A673 (cell line): ENCODE results near the gene RBFOX1. TPM values are rescaled to one million over a fixed set of nuclear protein-coding genes. Genes with fewer than 3 reads are reported as not detected.

Experiments used
- BruUV-seq: library from RNA; stranded (reverse); fragments of 400-500 nt; replicated peaks from 2 replicates; lab custom pipeline; 2021; lab: Mats Ljungman, UMichigan
- CTCF ChIA-PET: fragments of 300-600 bp; sonication (Branson Sonifier 250); formaldehyde crosslinking; loops from one replicate; lab custom pipeline; 2022; ENCODE audit warnings: antibody characterized with exemption; lab: Charles Lee
- POLR2A ChIA-PET: fragments of 300-600 bp; sonication (Branson Sonifier 250); formaldehyde crosslinking; loops from one replicate; lab custom pipeline; 2022; ENCODE audit warnings: antibody characterized with exemption; ENCODE audit not compliant: low non-redundant PET; lab: Charles Lee
- DNase-seq: peaks from one replicate; pipeline ENCODE4 v3.0.0-alpha.2; 2015; ENCODE audit warnings: low spot score
- H3K27ac ChIP-seq: fragments of 200-600 bp; sonication (generic); 2 replicates; pipeline ENCODE4 v1.5.1; 2016; ENCODE audit warnings: mixed run types, low read depth, mild to moderate bottlenecking, mixed read lengths, antibody characterized with exemption, low read length; ENCODE audit not compliant: poor library complexity, severe bottlenecking
- H3K27me3 ChIP-seq: fragments of 200-600 bp; sonication (generic); replicated peaks from 2 replicates; pipeline ENCODE4 v1.6.1; 2017; ENCODE audit warnings: mixed run types, low read depth, mild to moderate bottlenecking, mixed read lengths, antibody characterized with exemption, low read length; ENCODE audit not compliant: insufficient read depth, poor library complexity
- H3K36me3 ChIP-seq: fragments of 200-600 bp; sonication (generic); 2 replicates; pipeline ENCODE4 v1.6.1; 2016; ENCODE audit warnings: mixed run types, mild to moderate bottlenecking, mixed read lengths, antibody characterized with exemption, low read length; ENCODE audit not compliant: insufficient read depth, poor library complexity, severe bottlenecking
- H3K4me1 ChIP-seq: fragments of 200-600 bp; sonication (generic); 2 replicates; pipeline ENCODE4 v1.6.1; 2017; ENCODE audit warnings: mixed run types, mild to moderate bottlenecking, mixed read lengths, antibody characterized with exemption, low read length; ENCODE audit not compliant: insufficient read depth, poor library complexity, severe bottlenecking
- H3K4me3 ChIP-seq: fragments of 200-600 bp; sonication (generic); 2 replicates; pipeline ENCODE4 v1.5.1; 2016; ENCODE audit warnings: low read depth, mixed run types, mild to moderate bottlenecking, mixed read lengths, low read length; ENCODE audit not compliant: poor library complexity, severe bottlenecking
- H3K9me3 ChIP-seq: fragments of 200-600 bp; sonication (generic); 2 replicates; pipeline ENCODE4 v1.6.1; 2016; ENCODE audit warnings: mixed run types, low read depth, mild to moderate bottlenecking, mixed read lengths, antibody characterized with exemption, low read length; ENCODE audit not compliant: poor library complexity, severe bottlenecking
- CTCF ChIP-seq: fragments of 300-800, 200-600 bp; sonication (generic); conservative IDR thresholded peaks from 2 replicates; pipeline ENCODE4 v1.5.1; 2017; ENCODE audit warnings: low read depth, mild to moderate bottlenecking, antibody characterized with exemption, low read length, moderate library complexity, mixed read lengths
- EZH2 ChIP-seq: fragments of 200-600 bp; sonication (generic); IDR thresholded peaks from 2 replicates; pipeline ENCODE4 v1.6.1; 2017; ENCODE audit warnings: borderline replicate concordance, low read depth, mild to moderate bottlenecking, mixed read lengths, antibody characterized with exemption, low read length; ENCODE audit not compliant: poor library complexity, severe bottlenecking
- intact Hi-C: fragments of 100-400 bp; cut with micrococcal nuclease; formaldehyde crosslinking; loops from one replicate; pipeline ENCODE4 v1.10.0; 2022; ENCODE audit not compliant: unreplicated experiment
- total RNA-seq: library from RNA; stranded (reverse); gene quantifications from 2 replicates; pipeline ENCODE4 v1.2.3, GENCODE V29; 2021

RBFOX1 gene
- total RNA-seq, 1 experiment from 2014 or later, result 1.8 TPM

- intact Hi-C loops, result no loop called here
- Histone ChIP-seq H3K36me3 (no peaks in the 10 kb centered on the region), H3K9me3 (no peaks in the 10 kb centered on the region), H3K27ac (no peak overlapping the region), H3K4me1 (no peaks in the 10 kb centered on the region), H3K4me3 (no peak overlapping the region), H3K27me3 (no peaks in the 10 kb centered on the region)
- CTCF ChIA-PET, result no interaction called here
- no peak for TF ChIP-seq EZH2
- no peak for TF ChIP-seq CTCF
- BruUV-seq, result no TSS peak
- POLR2A ChIA-PET, result no interaction called here
- no peak for DNase-seq
These were observed 44.6 kb downstream of the RBFOX1 start for GRCh38 chr16:7377231-7377630.

- no TSS peak for BruUV-seq
- CTCF ChIA-PET, result no interaction called here
- no peaks in the 10 kb centered on the region for H3K36me3 ChIP-seq
These were observed 45.5 kb downstream of the RBFOX1 start for GRCh38 chr16:7378024-7378695.

GRCh38 chr16:7380441-7380840, 47.8 kb downstream of the RBFOX1 start:
- BruUV-seq, result no TSS peak
- no peak for TF ChIP-seq CTCF
- H3K9me3 ChIP-seq, result no peaks in the 10 kb centered on the region
- ChIA-PET POLR2A (no interaction called here), CTCF (no interaction called here)
- no peak overlapping the region for H3K27ac ChIP-seq
- intact Hi-C loops, result no loop called here
- no peak for DNase-seq
- H3K36me3 ChIP-seq, result no peaks in the 10 kb centered on the region
- no peak overlapping the region for H3K4me3 ChIP-seq
- no peaks in the 10 kb centered on the region for H3K4me1 ChIP-seq
- H3K27me3 ChIP-seq, result no peaks in the 10 kb centered on the region

More at GRCh38 chr16:7378024-7378695, 45.5 kb downstream of the RBFOX1 start:
- intact Hi-C loops, result no loop called here
- no peaks in the 10 kb centered on the region for H3K9me3 ChIP-seq
- no peak for TF ChIP-seq EZH2
- TF ChIP-seq CTCF, result no peak
- no peaks in the 10 kb centered on the region for H3K27me3 ChIP-seq
- no peak overlapping the region for H3K27ac ChIP-seq
- POLR2A ChIA-PET, result no interaction called here
- H3K4me3 ChIP-seq, result no peak overlapping the region
- no peaks in the 10 kb centered on the region for H3K4me1 ChIP-seq
- DNase-seq, result no peak
